Adipose tissue (tissue), 3 donors: Measurements from ENCODE around the gene AQP4. TPM values are rescaled to one million over a fixed set of nuclear protein-coding genes. Genes with fewer than 3 reads are reported as not detected.

ENCODE experiments used
- H3K27ac ChIP-seq: one replicate; pipeline ENCODE4 v1.5.1; 2013; ENCODE audit warnings: low read depth, low read length
- WGBS, 3 donors: extraction: QIAGEN DNeasy Blood & Tissue Kit; methylation state at CpG; one replicate each; pipeline ENCODE4 v1.1.7; 2013; 5-methylcytosine and 5-hydroxymethylcytosine counted together
- polyA plus RNA-seq, 3 donors: library from polyadenylated mRNA; stranded (reverse); fragments of 200-250 nt; gene quantifications; one replicate each; pipeline ENCODE4 v1.2.3, GENCODE V29; 2013
- donor health status: healthy with polysubstance abuse.
- donor health status: Bipolar disorder and iron deficiency.
- donor health status: healthy.

The AQP4 gene
- polyA plus RNA-seq = under 1 TPM in 2 of 3 donors, not detected in 1; 0.13 to 0.52 TPM

GRCh38 chr18:26865557-26865956, at the start of gene AQP4:
TSS of gene AQP4 (minus strand) at chr18:26865707. CDS start at chr18:26865689, 18 bp downstream.
- no peak within 1 kb of the TSS for H3K27ac ChIP-seq
- 30 to 57% (median 56%) methylated on average over 5 of the region's 5 CpGs for WGBS, 3 donors

- 58 to 74% (median 69%) methylated on average over 4 of the region's 4 CpGs for WGBS, 3 donors
- H3K27ac ChIP-seq = no peak overlapping the region
These were observed 46.3 kb upstream of the AQP4 start for GRCh38 chr18:26911840-26912239.

GRCh38 chr18:26909599-26910290, 44.2 kb upstream of the AQP4 start:
- 45 to 53% (median 46%) methylated on average over 5 of the region's 5 CpGs for WGBS, 3 donors
- H3K27ac ChIP-seq = no peak overlapping the region

GRCh38 chr18:26908906-26909305, 43.4 kb upstream of the AQP4 start:
- WGBS, 3 donors = 56 to 59% (median 58%) methylated on average over 3 of the region's 3 CpGs
- no peak overlapping the region for H3K27ac ChIP-seq

GRCh38 chr18:26902291-26902690, 36.8 kb upstream of the AQP4 start:
- H3K27ac ChIP-seq = no peak overlapping the region
- WGBS, 3 donors = 88 to 93% (median 92%) methylated on average over 5 of the region's 5 CpGs

- H3K27ac ChIP-seq = no peak overlapping the region
These were observed 35.5 kb upstream of the AQP4 start for GRCh38 chr18:26901020-26901419.

- 43 to 64% (median 51%) methylated on average over 1 of the region's 1 CpG for WGBS, 3 donors
- no peak overlapping the region for H3K27ac ChIP-seq
These were observed 28.9 kb upstream of the AQP4 start for GRCh38 chr18:26894426-26894825.

GRCh38 chr18:26893996-26894395, 28.5 kb upstream of the AQP4 start:
- H3K27ac ChIP-seq = no peak overlapping the region
- WGBS, 3 donors = 41 to 47% (median 46%) methylated on average over 6 of the region's 6 CpGs

GRCh38 chr18:26888259-26888658, 22.8 kb upstream of the AQP4 start:
- 90 to 97% (median 97%) methylated on average over 4 of the region's 4 CpGs for WGBS, 3 donors
- no peak overlapping the region for H3K27ac ChIP-seq

GRCh38 chr18:26875040-26875654, 9.6 kb upstream of the AQP4 start:
- no peak overlapping the region for H3K27ac ChIP-seq
- 69 to 86% (median 77%) methylated on average over 2 of the region's 2 CpGs for WGBS, 3 donors

- no peak overlapping the region for H3K27ac ChIP-seq
These were observed 8.8 kb upstream of the AQP4 start for GRCh38 chr18:26874283-26874682.

- H3K27ac ChIP-seq = no peak overlapping the region
- 56 to 93% (median 60%) methylated on average over 1 of the region's 1 CpG for WGBS, 3 donors
These were observed 4.1 kb upstream of the AQP4 start for GRCh38 chr18:26869640-26870039.

- WGBS, 3 donors = 41 to 63% (median 58%) methylated on average over 6 of the region's 6 CpGs
- H3K27ac ChIP-seq = no peak overlapping the region
These were observed 3.6 kb upstream of the AQP4 start for GRCh38 chr18:26868968-26869586.

- 69 to 74% (median 73%) methylated on average over 4 of the region's 4 CpGs for WGBS, 3 donors
- no peak overlapping the region for H3K27ac ChIP-seq
These were observed 2.0 kb upstream of the AQP4 start for GRCh38 chr18:26867471-26867870.

GRCh38 chr18:26864658-26865057, 849 bp downstream of the AQP4 start:
- WGBS, 3 donors = 67 to 71% (median 67%) methylated on average over 7 of the region's 7 CpGs
- no peak overlapping the region for H3K27ac ChIP-seq

GRCh38 chr18:26863921-26864497, 1.5 kb downstream of the AQP4 start:
- H3K27ac ChIP-seq = no peak overlapping the region
- WGBS, 3 donors = 32 to 50% (median 47%) methylated on average over 9 of the region's 9 CpGs

GRCh38 chr18:26863122-26863879, 2.2 kb downstream of the AQP4 start:
- WGBS, 3 donors = 4 to 6% (median 6%) methylated on average over 39 to 40 of the region's 40 CpGs
- no peak overlapping the region for H3K27ac ChIP-seq

- 90 to 94% (median 94%) methylated on average over 5 of the region's 5 CpGs for WGBS, 3 donors
These were observed 3.4 kb downstream of the AQP4 start for GRCh38 chr18:26862084-26862483.

More at GRCh38 chr18:26862084-26862483, 3.4 kb downstream of the AQP4 start:
- no peak overlapping the region for H3K27ac ChIP-seq
